Measurements from ENCODE around the gene SLC35F5.
"Not testable (repeated sequence)": the region's sequence is repeated elsewhere in the genome, so short reads cannot be mapped to it uniquely, and the experiment has no call there.

SLC35F5 gene

DNA sequence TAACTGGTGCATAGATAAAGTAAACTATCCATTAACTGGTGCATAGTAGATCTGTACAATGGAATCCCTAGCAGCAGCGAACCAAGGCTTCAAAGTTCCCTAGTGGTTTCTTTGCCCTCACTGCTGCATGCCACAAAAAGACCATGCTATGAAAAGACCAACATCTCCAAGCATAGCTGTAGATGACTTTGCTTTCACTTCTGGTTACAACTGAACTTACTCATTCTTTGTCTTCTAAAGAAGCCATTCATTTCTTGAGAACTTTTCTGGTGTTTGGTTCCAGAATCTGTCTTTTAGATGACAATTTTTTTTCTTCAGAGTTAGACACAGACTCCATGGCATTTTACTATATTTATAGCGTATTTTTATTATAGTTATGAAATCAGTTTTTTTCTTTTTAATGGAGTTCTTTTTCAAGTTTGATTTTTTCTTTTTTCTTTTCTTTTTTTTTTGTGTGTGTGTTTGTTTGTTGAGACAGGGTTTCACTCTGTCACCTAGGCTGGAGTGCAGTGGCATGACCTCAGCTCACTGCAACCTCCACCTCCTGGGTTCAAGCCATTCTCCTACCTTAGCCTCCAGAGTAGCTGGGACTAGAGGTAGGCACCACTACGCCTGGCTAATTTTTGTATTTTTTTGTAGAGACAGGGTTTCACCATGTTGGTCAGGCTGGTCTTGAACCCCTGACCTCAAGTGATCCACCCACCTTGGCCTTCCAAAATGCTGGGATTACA lies 63.6 kb downstream of the SLC35F5 start:
- no peak for DNase-seq

DNA sequence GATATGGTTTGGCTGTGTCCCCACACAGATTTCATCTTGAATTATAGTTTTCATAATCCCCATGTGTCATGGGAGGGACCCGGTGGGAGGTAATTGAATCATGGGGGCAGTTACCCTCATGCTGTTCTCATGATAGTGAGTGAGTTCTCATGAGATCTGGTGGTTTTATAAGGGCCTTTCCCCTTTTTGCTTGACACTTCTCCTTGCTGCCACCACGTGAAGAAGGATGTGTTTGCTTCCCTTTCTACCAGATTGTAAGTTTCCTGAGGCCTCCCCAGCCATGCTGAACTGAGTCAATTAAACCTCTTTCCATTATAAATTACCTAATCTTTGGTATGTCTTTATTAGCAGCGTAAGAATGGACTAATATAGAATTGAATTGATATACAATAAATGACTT lies 65.6 kb downstream of the SLC35F5 start:
- not testable (repeated sequence) for DNase-seq

DNA sequence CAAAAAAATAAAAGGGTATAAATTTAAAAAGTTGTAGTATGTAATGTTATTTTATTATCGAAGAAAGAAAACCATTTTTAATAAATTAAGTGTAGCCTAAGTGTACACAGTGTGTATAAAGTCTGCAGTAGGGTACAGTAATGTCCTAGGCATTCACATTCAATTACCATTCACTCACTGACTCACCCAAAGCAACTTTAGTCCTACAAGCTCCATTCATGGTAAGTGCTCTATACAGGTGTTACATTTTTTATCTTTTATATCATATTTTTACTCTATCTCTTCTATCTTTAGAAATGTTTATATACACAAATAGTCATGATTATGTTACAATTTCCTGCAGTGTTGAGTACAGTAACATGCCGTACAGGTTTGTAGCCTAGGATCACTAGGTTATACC lies 69.9 kb downstream of the SLC35F5 start:
- no peak for DNase-seq

DNA sequence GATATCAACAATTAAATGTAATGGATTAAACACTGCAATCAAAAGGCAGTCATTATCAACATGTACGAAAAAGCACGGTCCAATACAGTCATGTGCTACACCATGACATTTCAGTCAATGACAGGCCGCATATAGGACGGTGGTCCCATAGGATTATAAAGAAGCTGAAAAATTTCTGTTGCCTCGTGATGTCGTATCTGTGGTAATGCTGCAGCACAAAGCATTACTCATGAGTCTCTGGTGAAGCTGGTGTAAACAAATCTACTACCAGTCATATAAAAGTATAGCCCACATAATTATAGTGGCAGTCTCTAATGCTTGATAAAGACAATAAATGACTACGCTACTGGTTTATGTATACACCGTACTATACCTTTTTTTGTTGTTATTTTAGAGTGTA lies 71.0 kb downstream of the SLC35F5 start:
- no peak for DNase-seq

DNA sequence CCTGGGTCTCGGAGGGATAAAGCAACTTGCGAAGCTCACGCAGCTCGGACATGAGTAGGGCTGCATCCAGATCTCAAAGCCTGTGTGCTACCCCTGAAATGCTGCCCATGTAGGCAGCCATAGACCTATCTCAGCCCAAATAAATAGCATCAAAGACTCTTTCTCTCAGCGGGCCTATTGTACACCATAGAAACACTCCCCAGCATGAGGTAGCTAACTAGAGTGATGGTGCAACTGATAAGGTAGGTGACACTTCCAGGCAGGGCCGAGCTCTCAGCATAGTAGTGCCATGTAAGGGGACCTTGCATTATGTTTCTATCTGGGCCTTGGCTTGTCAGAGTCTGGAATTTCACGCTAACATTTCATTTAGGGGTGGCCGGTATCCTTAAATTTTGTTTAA lies 77.0 kb downstream of the SLC35F5 start:
- DNase-seq = no peak

DNA sequence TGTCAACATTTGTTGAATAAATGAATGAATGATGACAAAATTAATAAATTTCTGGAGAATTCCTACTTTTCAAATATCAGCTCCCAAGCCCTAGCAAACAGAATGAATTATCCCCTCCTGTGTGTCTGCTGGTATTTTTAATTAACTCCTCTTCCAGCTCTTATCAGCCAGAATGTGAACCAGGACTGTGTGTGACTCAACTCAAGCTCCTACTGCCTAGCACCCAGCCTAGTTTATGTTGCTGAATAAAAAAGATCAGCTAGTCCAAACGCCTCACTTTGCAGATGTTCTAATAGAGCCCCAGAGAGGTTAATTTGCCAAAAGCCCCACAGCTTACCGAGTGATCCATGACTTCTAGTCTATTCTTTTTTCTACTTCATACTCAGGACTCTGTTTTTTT lies 79.1 kb downstream of the SLC35F5 start:
- DNase-seq = no peak

DNA sequence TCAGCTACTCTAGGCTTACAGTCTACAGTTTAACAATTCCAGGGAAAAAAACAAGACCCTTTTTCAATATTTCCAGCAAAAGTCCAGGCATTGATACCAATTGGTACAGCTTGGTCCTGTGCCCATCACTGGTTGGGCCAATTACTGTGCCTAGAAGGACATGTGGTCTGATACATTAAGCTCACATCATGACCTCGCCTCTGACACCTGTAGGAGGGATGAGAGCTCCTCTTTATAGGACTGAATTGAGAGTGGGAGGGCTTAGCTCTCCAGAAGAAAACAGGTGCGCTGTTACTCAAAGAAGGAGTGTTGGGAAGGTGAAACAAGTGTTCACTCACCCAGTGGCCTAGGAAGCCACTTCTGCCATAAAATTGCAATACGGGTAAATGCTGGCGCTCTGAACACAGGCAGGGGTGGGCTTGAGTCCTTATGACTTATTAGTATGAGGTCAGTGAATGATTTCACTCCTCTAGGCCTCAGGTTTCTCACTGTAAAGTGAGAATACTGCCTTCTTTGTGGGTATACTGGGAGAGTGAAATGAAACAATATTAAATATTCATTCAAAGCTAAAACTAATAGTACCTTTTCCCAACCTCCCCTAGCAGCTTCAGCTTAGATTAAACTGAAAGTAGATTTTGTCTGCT lies 79.7 kb downstream of the SLC35F5 start:
- DNase-seq = no peak

DNA sequence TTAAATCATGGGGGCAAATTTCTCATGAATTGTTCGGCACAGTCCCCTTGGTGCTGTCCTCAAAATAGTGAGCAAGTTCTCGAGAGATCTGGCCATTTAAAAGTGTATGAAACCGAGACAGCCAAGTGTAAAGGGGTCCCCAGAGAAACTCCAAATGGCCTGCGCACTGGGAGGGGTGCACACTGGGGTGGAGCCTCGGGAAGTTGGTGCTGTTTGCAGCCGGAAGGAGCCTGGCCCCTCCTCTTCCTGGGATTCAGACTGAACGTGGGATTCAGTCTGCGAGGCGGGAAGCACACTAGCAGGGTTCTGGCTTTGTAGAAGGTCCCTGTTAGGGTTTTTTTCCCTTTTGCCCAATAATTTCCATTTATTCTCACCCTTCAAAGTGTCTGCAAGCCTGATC lies 80.6 kb downstream of the SLC35F5 start:
- DNase-seq = no peak

DNA sequence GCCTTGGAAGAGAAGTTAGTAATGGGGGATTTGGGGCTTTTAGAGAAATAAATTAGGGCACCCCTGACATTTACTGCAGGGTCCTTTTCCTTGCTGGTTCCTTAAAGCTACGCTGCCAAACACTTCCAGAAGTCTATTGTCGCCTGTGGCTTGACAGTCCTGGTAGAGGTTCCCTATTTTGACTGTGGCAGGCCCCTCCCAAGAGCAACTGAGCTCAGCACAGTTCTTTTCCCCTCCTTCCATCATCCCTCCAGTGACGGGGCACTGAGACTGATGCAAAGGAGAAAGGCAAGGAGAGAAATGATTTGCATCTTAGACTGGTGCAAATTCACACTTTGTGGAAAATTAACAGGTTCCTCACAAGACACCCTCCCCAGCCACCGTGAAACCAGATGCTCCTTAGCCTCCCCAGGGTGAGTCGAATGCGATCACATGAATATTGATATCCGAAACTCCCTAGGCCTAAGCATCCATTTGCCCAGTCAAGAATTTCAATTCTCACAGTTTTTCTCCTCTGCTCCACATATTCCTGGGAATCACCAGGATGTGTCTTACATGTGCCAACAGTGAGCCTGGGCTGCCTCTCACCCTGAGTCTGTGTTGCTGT lies 84.0 kb downstream of the SLC35F5 start:
- no peak for DNase-seq

DNA sequence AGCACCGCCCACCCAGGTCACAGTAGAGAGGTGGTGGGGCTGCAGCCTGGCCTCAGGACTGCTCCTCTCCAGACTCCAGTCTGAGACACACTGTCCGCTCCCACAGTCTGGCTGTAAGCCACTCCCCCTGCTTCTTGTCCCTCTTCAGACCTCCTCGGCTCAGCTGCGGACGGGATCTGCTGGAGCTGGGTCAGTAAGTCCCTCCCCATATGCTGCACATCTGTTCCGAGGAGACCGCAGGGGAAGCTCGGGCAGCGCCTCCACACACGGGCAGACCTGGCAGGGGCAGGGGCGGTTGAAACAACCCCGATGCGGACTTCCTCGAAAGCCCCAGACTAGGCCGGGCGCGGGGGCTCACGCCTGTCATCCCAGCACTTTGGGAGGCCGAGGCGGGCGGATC lies 87.4 kb downstream of the SLC35F5 start:
- DNase-seq = not testable (repeated sequence)

DNA sequence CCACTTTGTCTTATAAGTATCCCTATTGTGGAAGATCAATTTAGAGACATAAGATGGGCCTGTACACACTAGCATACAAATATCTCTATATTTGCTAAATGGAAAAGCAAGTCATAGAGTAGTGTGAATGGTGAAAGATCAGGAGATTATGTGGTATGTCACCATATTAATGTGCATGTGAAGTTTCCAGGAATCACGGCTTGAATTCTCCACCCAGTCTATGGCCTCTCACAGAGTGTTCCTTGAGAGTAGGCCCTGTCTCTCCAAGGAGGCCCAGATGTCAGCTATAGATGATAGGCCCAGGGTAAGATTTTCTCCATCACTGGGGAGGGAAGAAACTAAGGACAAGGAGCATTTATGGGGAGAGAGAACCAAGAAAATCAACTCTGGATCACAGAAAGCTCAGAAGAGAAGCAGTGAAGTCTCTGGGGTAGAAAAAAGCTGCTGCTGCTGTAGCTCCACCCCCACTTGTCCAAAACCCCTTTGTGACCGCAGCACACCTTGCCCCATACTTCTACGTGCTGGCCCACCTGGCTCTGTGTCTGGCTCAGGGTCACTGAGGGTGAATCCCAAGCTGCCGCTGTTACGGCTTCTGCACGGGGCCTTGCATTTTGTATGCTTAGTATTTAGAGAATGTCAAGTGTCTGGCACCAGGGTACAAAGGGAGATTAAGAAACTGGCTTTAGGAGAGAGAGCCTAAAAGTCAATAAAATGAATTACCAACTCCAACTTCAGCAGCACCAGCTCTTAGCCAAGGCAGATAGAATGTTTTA lies 91.5 kb downstream of the SLC35F5 start:
- not testable (repeated sequence) for DNase-seq

DNA sequence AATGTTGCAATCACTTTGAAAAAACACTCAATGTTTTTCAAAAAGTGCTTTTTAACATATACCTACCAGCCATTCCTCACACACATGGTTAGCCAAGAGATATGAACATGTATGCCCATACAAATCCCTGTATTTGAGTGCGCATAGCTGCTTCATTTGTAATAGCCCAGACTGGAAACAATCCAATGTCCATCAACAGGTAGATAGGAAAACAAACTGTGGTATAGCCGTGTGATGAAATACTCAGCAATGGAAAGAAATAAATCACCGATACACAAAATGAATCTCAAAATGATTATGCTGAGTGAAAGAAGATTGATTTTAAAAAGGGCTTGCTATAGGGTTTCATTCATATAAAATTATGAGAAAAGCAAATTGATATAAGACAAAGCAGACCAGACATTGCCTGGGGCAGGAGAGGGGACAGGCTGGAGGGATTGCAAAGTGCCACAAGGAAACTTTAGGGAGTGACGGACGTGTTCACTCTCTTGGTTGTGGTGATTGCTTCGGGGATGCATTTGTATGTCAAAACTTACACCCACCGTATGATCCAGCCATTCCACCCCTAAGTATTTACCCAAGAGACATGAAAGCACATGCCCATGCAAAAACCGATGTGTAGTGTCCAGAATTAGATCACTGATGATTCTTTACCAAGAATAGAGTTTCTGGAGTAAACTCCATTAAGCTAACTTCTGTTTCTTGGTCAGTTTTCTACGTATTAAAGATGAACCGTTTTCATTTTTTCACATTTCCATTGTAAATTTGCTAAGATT lies 93.0 kb downstream of the SLC35F5 start:
- DNase-seq = not testable (repeated sequence)
